Testis (tissue), 2 donors: ENCODE data around the gene IL15RA.

Experiments used
- POLR2A ChIP-seq: fragments of 450-650 bp; IDR thresholded peaks from one replicate; pipeline ENCODE4 v1.6.1; 2017; ENCODE audit warnings: antibody characterized with exemption, mild to moderate bottlenecking, moderate library complexity
- TF ChIP-seq, protein P1 (sequence below), 3 experiments: fragments of 450-650 bp in 2 of 3; fragments of 200-600 bp in 1 of 3; sonication (generic) in 1 of 3; IDR thresholded peaks; one replicate each; pipeline ENCODE4 v1.5.1; 2016 to 2019; ENCODE audit warnings: antibody characterized with exemption in 3 of 3, mild to moderate bottlenecking in 2 of 3, moderate library complexity in 1 of 3

DNA sequence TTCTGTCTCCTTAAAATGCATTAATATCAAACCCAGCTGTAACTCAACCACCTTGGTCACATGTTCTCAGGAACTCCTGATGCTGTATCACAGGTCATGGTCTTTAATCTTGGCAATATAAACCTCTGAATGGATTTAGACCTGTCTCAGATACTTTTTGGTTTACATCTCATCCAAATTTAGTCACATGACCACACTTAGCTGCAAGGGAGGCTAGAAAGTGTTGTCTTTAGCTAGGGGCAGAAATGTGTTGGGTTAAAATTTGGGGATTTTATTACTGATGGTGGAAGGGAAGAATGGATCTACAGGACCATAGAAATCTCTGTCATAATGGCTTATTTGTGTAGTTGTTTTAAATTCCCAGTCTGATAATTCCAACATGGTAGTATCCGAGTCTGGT is 29.6 kb upstream of the IL15RA start:
- TF ChIP-seq, protein P1, sequence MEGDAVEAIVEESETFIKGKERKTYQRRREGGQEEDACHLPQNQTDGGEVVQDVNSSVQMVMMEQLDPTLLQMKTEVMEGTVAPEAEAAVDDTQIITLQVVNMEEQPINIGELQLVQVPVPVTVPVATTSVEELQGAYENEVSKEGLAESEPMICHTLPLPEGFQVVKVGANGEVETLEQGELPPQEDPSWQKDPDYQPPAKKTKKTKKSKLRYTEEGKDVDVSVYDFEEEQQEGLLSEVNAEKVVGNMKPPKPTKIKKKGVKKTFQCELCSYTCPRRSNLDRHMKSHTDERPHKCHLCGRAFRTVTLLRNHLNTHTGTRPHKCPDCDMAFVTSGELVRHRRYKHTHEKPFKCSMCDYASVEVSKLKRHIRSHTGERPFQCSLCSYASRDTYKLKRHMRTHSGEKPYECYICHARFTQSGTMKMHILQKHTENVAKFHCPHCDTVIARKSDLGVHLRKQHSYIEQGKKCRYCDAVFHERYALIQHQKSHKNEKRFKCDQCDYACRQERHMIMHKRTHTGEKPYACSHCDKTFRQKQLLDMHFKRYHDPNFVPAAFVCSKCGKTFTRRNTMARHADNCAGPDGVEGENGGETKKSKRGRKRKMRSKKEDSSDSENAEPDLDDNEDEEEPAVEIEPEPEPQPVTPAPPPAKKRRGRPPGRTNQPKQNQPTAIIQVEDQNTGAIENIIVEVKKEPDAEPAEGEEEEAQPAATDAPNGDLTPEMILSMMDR (IDR thresholded peaks at IDR 0.05), result no peak
- no peak for TF ChIP-seq POLR2A
